ENCODE data around the gene CMPK1.

DNA sequence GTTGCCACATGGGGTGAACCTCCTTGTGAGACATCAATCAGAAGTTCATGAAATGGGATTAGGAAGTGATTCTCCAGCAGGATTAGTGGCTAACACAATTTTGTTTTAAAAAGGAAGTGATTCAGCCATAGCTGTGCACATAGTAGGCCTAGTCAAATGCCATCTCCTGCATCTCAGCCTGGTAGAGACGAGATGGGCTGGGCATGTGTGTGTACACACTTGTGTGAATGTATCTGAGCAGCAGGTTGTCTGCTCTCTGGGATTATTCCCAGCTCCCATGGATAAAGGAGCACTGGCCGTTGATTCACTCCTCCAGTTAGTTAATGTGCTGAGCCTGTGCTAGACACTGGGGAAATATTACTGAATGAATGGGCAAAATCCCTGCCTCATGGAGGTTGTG, 84.5 kb downstream of the CMPK1 start:
- TF ChIP-seq, protein P1, sequence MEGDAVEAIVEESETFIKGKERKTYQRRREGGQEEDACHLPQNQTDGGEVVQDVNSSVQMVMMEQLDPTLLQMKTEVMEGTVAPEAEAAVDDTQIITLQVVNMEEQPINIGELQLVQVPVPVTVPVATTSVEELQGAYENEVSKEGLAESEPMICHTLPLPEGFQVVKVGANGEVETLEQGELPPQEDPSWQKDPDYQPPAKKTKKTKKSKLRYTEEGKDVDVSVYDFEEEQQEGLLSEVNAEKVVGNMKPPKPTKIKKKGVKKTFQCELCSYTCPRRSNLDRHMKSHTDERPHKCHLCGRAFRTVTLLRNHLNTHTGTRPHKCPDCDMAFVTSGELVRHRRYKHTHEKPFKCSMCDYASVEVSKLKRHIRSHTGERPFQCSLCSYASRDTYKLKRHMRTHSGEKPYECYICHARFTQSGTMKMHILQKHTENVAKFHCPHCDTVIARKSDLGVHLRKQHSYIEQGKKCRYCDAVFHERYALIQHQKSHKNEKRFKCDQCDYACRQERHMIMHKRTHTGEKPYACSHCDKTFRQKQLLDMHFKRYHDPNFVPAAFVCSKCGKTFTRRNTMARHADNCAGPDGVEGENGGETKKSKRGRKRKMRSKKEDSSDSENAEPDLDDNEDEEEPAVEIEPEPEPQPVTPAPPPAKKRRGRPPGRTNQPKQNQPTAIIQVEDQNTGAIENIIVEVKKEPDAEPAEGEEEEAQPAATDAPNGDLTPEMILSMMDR (IDR thresholded peaks at IDR 0.05) = no peak
- no peak for TF ChIP-seq POLR2A (IDR thresholded peaks at IDR 0.05)
